HAP-1 (cell line): ENCODE results near the gene SYT2.
"Not testable (repeated sequence)": the region's sequence is repeated elsewhere in the genome, so short reads cannot be mapped to it uniquely, and the experiment has no call there.

Source experiments
- DNase-seq, 2 experiments: peaks; one replicate each; pipeline ENCODE4 v3.0.0-alpha.2; 2016 to 2020; ENCODE audit warnings: low spot score in 2 of 2
- H3K27me3 ChIP-seq: fragments of 250-450 bp; sonication (Bioruptor Pico); 2 replicates; pipeline ENCODE4 v1.5.1; 2020; ENCODE audit warnings: low read depth, mild to moderate bottlenecking, moderate library complexity
- H3K36me3 ChIP-seq: fragments of 250-450 bp; sonication (Bioruptor Pico); replicated peaks from 2 replicates; pipeline ENCODE4 v1.5.1; 2020; ENCODE audit warnings: mild to moderate bottlenecking
- H3K4me1 ChIP-seq: fragments of 250-450 bp; sonication (Bioruptor Pico); 2 replicates; pipeline ENCODE4 v1.5.1; 2020; ENCODE audit warnings: mild to moderate bottlenecking
- H3K4me3 ChIP-seq: fragments of 250-450 bp; sonication (Bioruptor Pico); 2 replicates; pipeline ENCODE4 v1.5.1; 2020; ENCODE audit warnings: mild to moderate bottlenecking, moderate library complexity
- H3K9me3 ChIP-seq: fragments of 250-450 bp; sonication (Bioruptor Pico); 2 replicates; pipeline ENCODE4 v1.5.1; 2020; ENCODE audit warnings: mild to moderate bottlenecking, moderate library complexity
- in situ Hi-C: fragments of 300-500 bp; cut with MboI; formaldehyde crosslinking; loops from 3 replicates; pipeline ENCODE4 v1.14.3; 2020; ENCODE audit warnings: low sequenced_read_pairs, inconsistent platforms, mixed read lengths

Gene SYT2

GRCh38 chr1:202612036-202612435 lies 98.2 kb downstream of the SYT2 start:
- H3K4me1 ChIP-seq, in situ Hi-C loops, H3K9me3 ChIP-seq, DNase-seq, H3K27me3 ChIP-seq, H3K36me3 ChIP-seq, H3K4me3 ChIP-seq: not testable (repeated sequence)

- in situ Hi-C loops: no loop called here
- no peaks in the 10 kb centered on the region for H3K4me1 ChIP-seq
- H3K27me3 ChIP-seq: no peaks in the 10 kb centered on the region
- no peak for DNase-seq
- no peaks in the 10 kb centered on the region for H3K9me3 ChIP-seq
- no peaks in the 10 kb centered on the region for H3K36me3 ChIP-seq
- no peak overlapping the region for H3K4me3 ChIP-seq
Observed at GRCh38 chr1:202605515-202605914, 104.7 kb downstream of the SYT2 start.

- H3K9me3 ChIP-seq: no peaks in the 10 kb centered on the region
- no peaks in the 10 kb centered on the region for H3K27me3 ChIP-seq
- in situ Hi-C loops: no loop called here
- no peaks in the 10 kb centered on the region for H3K36me3 ChIP-seq
- DNase-seq: no peak
- H3K4me1 ChIP-seq: no peaks in the 10 kb centered on the region
- no peak overlapping the region for H3K4me3 ChIP-seq
Observed at GRCh38 chr1:202603435-202603834, 106.8 kb downstream of the SYT2 start.

DNA sequence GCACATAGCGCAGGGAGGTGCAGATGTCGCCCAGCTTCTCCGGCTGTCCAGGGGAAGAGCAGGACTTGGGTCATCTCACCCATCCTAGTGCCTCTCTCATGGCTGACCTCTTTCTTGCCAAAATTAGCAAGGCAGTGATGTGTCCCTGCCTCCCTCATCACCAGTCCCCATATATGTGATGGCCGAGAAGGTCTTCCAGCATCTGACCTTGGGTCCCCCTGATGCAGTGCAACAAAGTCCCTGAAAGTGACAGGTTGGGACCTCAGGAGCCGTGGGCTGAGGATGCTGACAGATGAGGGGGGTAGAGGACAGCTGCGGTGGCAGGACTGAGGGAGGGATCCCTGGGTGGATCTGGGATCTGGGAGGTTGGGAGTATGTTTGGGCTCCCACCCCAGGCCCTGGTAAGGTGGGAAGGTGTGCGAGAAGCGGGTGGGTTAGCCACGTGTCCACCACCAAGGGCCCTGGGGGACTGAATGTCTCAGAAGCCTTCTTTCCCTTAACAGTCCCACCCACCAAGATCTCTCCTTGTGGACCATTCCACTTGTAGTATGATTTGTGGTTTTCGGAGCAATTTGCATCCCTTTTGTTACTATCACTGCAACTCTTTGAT lies 109.7 kb downstream of the SYT2 start:
- Histone ChIP-seq H3K4me1 (no peaks in the 10 kb centered on the region), H3K9me3 (no peaks in the 10 kb centered on the region), H3K27me3 (no peaks in the 10 kb centered on the region), H3K4me3 (no peak overlapping the region), H3K36me3 (no peaks in the 10 kb centered on the region)
- in situ Hi-C loops: no loop called here
- no peak for DNase-seq

DNA sequence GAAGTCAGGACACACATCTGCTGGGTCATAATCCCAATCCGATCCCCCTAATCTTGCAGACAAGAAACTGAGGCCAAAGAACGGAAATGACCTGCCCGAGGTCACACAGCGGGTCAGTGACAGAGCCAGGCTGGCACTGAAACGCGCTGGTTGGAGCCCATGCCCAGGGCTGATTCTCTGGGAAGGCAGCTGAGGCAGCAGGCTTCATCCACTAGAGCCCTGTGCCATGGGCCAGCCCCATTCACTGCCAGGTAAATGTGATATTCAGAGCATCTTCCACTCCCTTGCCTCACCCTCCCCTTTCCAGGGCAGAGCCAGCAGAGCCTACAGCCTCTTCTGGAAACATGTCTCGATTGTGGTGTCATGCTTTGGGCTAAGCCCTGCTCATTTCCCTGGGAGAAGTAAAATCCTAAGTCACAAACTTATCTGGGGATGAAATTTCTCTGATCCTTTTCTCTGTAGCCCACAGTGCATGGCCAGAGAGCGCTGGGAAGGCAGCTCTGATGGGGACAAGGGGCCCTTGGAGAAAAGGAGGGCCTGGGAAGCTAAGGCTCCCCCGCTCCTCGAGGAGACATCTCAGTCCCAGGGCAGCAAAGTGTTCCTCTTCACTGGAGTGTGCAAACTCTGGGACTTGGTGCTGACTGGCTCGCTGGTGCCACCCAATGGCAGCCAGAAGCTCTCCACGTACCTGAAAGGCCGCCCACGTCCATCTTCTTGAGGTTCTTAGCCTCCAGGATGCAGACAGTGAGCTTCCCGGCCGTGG lies 110.4 kb downstream of the SYT2 start:
- Histone ChIP-seq H3K4me1 (no peaks in the 10 kb centered on the region), H3K36me3 (no peaks in the 10 kb centered on the region), H3K4me3 (no peak overlapping the region), H3K9me3 (no peaks in the 10 kb centered on the region), H3K27me3 (0 out of 2 replicates have a peak, but pooled peaks cover 4% of the 10 kb centered on the region)
- DNase-seq: peak; percentile 65 to 73
- in situ Hi-C loops: no loop called here

- no peaks in the 10 kb centered on the region for H3K36me3 ChIP-seq
- H3K4me1 ChIP-seq: no peaks in the 10 kb centered on the region
- H3K9me3 ChIP-seq: no peaks in the 10 kb centered on the region
- no peak for DNase-seq
- no peak overlapping the region for H3K4me3 ChIP-seq
- 0 out of 2 replicates have a peak, but pooled peaks cover 4% of the 10 kb centered on the region for H3K27me3 ChIP-seq
- in situ Hi-C loops: no loop called here
Observed at GRCh38 chr1:202597090-202597761, 113.0 kb downstream of the SYT2 start.

DNA sequence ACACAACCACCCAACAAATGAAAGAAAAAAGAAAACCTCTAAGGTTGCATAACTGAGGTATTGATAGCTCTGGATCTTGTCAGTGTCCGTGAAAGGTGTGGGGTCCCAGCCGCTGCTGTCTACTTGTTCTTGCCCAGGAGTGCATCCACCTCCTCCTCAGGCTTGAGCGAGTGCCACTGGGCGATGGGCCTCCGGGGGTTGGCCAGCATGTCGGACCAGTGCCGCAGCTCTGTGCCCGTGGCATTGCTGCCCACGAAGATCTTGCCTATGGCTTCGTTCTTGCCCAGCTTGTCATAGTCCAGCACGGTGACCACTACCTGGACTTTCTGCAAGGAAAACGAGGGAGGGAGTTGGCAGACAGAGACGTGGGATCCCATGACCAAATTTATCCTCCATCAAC lies 113.6 kb downstream of the SYT2 start:
- Histone ChIP-seq H3K36me3 (no peaks in the 10 kb centered on the region), H3K27me3 (0 out of 2 replicates have a peak, but pooled peaks cover 4% of the 10 kb centered on the region), H3K4me3 (no peak overlapping the region), H3K9me3 (no peaks in the 10 kb centered on the region), H3K4me1 (no peaks in the 10 kb centered on the region)
- in situ Hi-C loops: no loop called here
- DNase-seq: no peak

- Histone ChIP-seq H3K4me1 (no peaks in the 10 kb centered on the region), H3K4me3 (no peak overlapping the region), H3K36me3 (no peaks in the 10 kb centered on the region), H3K27me3 (0 out of 2 replicates have a peak, but pooled peaks cover 4% of the 10 kb centered on the region), H3K9me3 (no peaks in the 10 kb centered on the region)
- in situ Hi-C loops: no loop called here
- DNase-seq: no peak
Observed at GRCh38 chr1:202593845-202594244, 116.4 kb downstream of the SYT2 start.

GRCh38 chr1:202592146-202592545 lies 118.1 kb downstream of the SYT2 start:
- in situ Hi-C loops: no loop called here
- H3K27me3 ChIP-seq: 0 out of 2 replicates have a peak, but pooled peaks cover 4% of the 10 kb centered on the region
- DNase-seq: no peak
- H3K36me3 ChIP-seq: no peaks in the 10 kb centered on the region
- H3K9me3 ChIP-seq: no peaks in the 10 kb centered on the region
- H3K4me3 ChIP-seq: no peak overlapping the region
- no peaks in the 10 kb centered on the region for H3K4me1 ChIP-seq

DNA sequence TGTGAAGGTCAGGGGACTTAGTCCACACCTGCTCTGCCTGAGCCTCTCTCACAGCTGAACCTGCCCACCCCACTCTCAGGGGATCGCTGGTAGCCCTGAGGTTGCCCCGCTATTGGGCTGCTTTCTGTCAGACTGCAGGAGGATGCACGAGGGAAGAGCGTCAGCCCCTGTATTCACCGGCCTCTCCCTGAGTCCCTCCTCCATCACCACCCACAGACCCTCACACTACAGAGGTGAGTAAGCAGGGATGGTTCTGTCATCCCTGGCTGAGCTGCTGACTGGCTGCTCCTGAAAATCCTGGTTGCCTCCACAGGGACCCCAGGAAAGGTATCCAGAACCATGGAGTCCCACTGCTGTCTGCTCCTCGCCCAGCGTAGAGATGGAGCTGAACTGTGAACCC lies 118.7 kb downstream of the SYT2 start:
- Histone ChIP-seq H3K27me3 (0 out of 2 replicates have a peak, but pooled peaks cover 4% of the 10 kb centered on the region), H3K9me3 (no peaks in the 10 kb centered on the region), H3K4me1 (no peaks in the 10 kb centered on the region), H3K36me3 (no peaks in the 10 kb centered on the region), H3K4me3 (no peak overlapping the region)
- in situ Hi-C loops: no loop called here
- no peak for DNase-seq

GRCh38 chr1:202590975-202591411 lies 119.3 kb downstream of the SYT2 start:
- Histone ChIP-seq H3K9me3 (no peaks in the 10 kb centered on the region), H3K4me3 (no peak overlapping the region), H3K27me3 (0 out of 2 replicates have a peak, but pooled peaks cover 4% of the 10 kb centered on the region), H3K36me3 (no peaks in the 10 kb centered on the region), H3K4me1 (no peaks in the 10 kb centered on the region)
- DNase-seq: no peak
- in situ Hi-C loops: no loop called here

GRCh38 chr1:202590126-202590525 lies 120.1 kb downstream of the SYT2 start:
- Histone ChIP-seq H3K9me3 (no peaks in the 10 kb centered on the region), H3K4me1 (no peaks in the 10 kb centered on the region), H3K4me3 (no peak overlapping the region), H3K36me3 (no peaks in the 10 kb centered on the region), H3K27me3 (0 out of 2 replicates have a peak, but pooled peaks cover 2% of the 10 kb centered on the region)
- in situ Hi-C loops: no loop called here
- no peak for DNase-seq

GRCh38 chr1:202589190-202589930 lies 120.9 kb downstream of the SYT2 start:
- no peak overlapping the region for H3K4me3 ChIP-seq
- no peaks in the 10 kb centered on the region for H3K4me1 ChIP-seq
- H3K36me3 ChIP-seq: no peaks in the 10 kb centered on the region
- no peaks in the 10 kb centered on the region for H3K27me3 ChIP-seq
- no peaks in the 10 kb centered on the region for H3K9me3 ChIP-seq
- in situ Hi-C loops: no loop called here
- DNase-seq: no peak
